GM21390 (cell line): ENCODE measurements around the gene ATAD2B.

Experiments used
- ATAC-seq: cut with Tn5 transposase; IDR thresholded peaks from one replicate; pipeline ENCODE4 v1.9.1; 2021; ENCODE audit not compliant: unreplicated experiment

Gene ATAD2B

GRCh38 chr2:23838996-23839395, 87.9 kb downstream of the ATAD2B start:
- no peak for ATAC-seq

GRCh38 chr2:23838581-23838980, 88.3 kb downstream of the ATAD2B start:
- ATAC-seq = no peak

GRCh38 chr2:23837871-23838270, 89.1 kb downstream of the ATAD2B start:
- ATAC-seq = no peak

- no peak for ATAC-seq
Measured at GRCh38 chr2:23836971-23837565, 89.9 kb downstream of the ATAD2B start.

GRCh38 chr2:23836505-23836904, 90.4 kb downstream of the ATAD2B start:
- no peak for ATAC-seq

GRCh38 chr2:23835988-23836387, 90.9 kb downstream of the ATAD2B start:
- ATAC-seq = no peak

- no peak for ATAC-seq
Measured at GRCh38 chr2:23835423-23835822, 91.5 kb downstream of the ATAD2B start.

GRCh38 chr2:23828986-23829385, 97.9 kb downstream of the ATAD2B start:
- ATAC-seq = no peak

- ATAC-seq = no peak
Measured at GRCh38 chr2:23828256-23828980, 98.5 kb downstream of the ATAD2B start.

GRCh38 chr2:23827287-23827686, 99.6 kb downstream of the ATAD2B start:
- no peak for ATAC-seq

- no peak for ATAC-seq
Measured at GRCh38 chr2:23826771-23827170, 100.2 kb downstream of the ATAD2B start.

GRCh38 chr2:23826040-23826439, 100.9 kb downstream of the ATAD2B start:
- no peak for ATAC-seq

GRCh38 chr2:23824777-23825212, 102.1 kb downstream of the ATAD2B start:
- no peak for ATAC-seq

GRCh38 chr2:23823863-23824262, 103.1 kb downstream of the ATAD2B start:
- ATAC-seq = no peak

GRCh38 chr2:23814963-23815362, 112.0 kb downstream of the ATAD2B start:
- ATAC-seq = no peak

- ATAC-seq = no peak
Measured at GRCh38 chr2:23813438-23813837, 113.5 kb downstream of the ATAD2B start.

- no peak for ATAC-seq
Measured at GRCh38 chr2:23809150-23809549, 117.8 kb downstream of the ATAD2B start.

- no peak for ATAC-seq
Measured at GRCh38 chr2:23806665-23807249, 120.2 kb downstream of the ATAD2B start.

- no peak for ATAC-seq
Measured at GRCh38 chr2:23806201-23806600, 120.7 kb downstream of the ATAD2B start.

GRCh38 chr2:23803965-23804542, 122.9 kb downstream of the ATAD2B start:
- no peak for ATAC-seq

- no peak for ATAC-seq
Measured at GRCh38 chr2:23803264-23803964, 123.5 kb downstream of the ATAD2B start.
